Kidney epithelial cell (primary cell): ENCODE measurements around the gene CIDEC. TPM values are rescaled to one million over a fixed set of nuclear protein-coding genes. Genes with fewer than 3 reads are reported as not detected.
"Not testable (repeated sequence)": the region's sequence is repeated elsewhere in the genome, so short reads cannot be mapped to it uniquely, and the experiment has no call there.

Experiments
- DNase-seq: peaks from one replicate; pipeline ENCODE4 v3.0.0-alpha.2; 2010; ENCODE audit warnings: low read depth
- H3K27me3 ChIP-seq: 2 replicates; pipeline ENCODE4 v1.6.0; 2011; ENCODE audit warnings: low read length; ENCODE audit not compliant: control insufficient read depth, insufficient read depth
- H3K36me3 ChIP-seq: 2 replicates; pipeline ENCODE4 v1.5.1; 2011; ENCODE audit warnings: low read length; ENCODE audit not compliant: control insufficient read depth, insufficient read depth
- H3K4me3 ChIP-seq: 2 replicates; pipeline ENCODE4 v1.5.1; 2011; ENCODE audit warnings: low read depth, mild to moderate bottlenecking, control low read depth, low read length
- total RNA-seq: library from RNA; depleted of rRNA; stranded (reverse); fragments of >200 nt; gene quantifications from 2 replicates; pipeline ENCODE4 v1.2.3, GENCODE V29; 2015
- TF ChIP-seq, protein P1 (sequence below): IDR thresholded peaks from 2 replicates; pipeline ENCODE4 v1.5.1; 2011; ENCODE audit warnings: mild to moderate bottlenecking, moderate library complexity, low read length, control low read depth, inconsistent platforms; ENCODE audit not compliant: insufficient read depth, poor library complexity, severe bottlenecking

The CIDEC gene
- total RNA-seq, 1 donor from 2014 or later = not detected

DNA sequence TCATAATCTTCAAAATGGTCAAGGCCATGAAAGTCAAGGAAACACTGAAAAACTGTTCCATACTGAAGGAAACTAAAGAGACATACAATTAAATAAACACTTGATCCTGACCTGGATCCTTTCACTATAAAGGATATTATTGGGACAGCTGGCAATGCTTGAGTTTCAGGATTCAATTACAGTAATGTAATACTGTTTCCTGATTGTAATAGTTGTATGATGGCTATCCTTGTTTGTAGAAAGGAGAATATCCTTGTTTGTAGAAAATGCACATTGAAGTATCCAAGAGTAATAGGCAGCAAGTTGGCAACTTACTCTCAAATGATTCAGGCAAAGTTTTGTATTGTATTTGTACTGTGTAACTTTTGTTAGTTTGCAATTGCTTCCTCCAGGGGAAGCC lies 4.6 kb downstream of the CIDEC start:
- Histone ChIP-seq H3K4me3 (no peak overlapping the region), H3K36me3 (no peaks in the 10 kb centered on the region), H3K27me3 (no peaks in the 10 kb centered on the region)
- DNase-seq = no peak
- TF ChIP-seq, protein P1, sequence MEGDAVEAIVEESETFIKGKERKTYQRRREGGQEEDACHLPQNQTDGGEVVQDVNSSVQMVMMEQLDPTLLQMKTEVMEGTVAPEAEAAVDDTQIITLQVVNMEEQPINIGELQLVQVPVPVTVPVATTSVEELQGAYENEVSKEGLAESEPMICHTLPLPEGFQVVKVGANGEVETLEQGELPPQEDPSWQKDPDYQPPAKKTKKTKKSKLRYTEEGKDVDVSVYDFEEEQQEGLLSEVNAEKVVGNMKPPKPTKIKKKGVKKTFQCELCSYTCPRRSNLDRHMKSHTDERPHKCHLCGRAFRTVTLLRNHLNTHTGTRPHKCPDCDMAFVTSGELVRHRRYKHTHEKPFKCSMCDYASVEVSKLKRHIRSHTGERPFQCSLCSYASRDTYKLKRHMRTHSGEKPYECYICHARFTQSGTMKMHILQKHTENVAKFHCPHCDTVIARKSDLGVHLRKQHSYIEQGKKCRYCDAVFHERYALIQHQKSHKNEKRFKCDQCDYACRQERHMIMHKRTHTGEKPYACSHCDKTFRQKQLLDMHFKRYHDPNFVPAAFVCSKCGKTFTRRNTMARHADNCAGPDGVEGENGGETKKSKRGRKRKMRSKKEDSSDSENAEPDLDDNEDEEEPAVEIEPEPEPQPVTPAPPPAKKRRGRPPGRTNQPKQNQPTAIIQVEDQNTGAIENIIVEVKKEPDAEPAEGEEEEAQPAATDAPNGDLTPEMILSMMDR = no peak

DNA sequence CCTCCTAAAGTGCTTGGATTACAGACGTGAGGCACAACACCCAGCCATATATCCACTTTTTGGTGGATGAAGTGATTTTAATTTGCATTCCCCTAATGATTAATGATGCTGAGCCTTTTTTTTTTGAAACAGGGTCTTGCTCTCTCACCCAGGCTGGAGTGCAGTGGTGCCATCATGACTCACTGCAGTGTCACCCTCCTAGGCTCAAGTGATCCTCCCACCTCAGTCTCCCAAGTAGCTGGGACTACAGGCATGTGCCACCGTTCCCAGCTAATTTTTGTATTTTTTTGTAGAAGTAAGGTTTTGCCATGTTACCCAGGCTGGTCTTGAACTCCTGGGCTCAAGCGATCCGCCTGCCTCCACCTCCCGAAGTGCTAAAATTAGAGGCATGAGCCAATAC lies 8.0 kb downstream of the CIDEC start:
- H3K36me3 ChIP-seq, H3K27me3 ChIP-seq, DNase-seq, H3K4me3 ChIP-seq: not testable (repeated sequence)

DNA sequence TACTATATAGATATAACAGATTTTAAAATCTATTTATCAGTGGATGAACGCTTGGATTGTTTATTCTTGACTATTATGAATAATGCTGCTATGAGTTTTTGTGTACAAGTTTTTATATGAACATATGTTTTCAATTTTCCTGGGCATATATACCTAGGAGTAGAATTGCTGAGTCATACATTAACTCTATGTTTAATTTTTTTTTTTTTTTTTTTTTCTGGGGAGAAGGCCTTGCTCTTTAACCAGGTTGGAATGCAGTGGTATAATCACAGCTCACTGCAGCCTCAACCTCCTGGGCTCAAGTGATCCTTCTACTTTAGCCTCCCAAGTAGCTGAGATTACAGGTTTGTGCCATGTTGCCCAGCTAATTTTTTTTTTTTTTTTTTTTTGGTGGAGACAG lies 9.1 kb downstream of the CIDEC start:
- no peak for DNase-seq
- TF ChIP-seq, protein P1 = no peak

DNA sequence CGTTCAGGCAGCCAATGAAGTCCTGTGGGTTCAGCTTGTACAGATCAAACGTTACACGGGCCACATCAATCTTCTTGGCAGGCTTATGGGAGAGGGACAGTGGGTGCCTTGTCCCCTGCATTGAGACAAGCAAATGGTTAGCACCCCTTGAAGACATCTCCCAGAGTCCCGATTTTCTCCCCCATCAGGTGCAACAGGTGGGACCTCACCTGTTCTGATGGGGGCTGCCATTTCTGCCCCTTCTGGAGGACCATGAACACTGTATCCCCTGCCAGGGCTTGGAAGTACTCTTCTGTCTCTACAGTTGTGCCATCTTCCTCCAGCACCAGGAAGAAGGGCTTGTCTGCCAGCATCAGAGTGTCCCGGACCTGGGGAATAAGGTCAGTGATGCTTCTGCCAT lies 10.1 kb downstream of the CIDEC start:
- Histone ChIP-seq H3K4me3 (no peak overlapping the region), H3K36me3 (no peaks in the 10 kb centered on the region), H3K27me3 (no peaks in the 10 kb centered on the region)
- no peak for DNase-seq
- TF ChIP-seq, protein P1 = no peak

More for the DNA sequence above, 9.1 kb downstream of the CIDEC start:
- no peaks in the 10 kb centered on the region for H3K27me3 ChIP-seq
- no peaks in the 10 kb centered on the region for H3K36me3 ChIP-seq
- no peak overlapping the region for H3K4me3 ChIP-seq

DNA sequence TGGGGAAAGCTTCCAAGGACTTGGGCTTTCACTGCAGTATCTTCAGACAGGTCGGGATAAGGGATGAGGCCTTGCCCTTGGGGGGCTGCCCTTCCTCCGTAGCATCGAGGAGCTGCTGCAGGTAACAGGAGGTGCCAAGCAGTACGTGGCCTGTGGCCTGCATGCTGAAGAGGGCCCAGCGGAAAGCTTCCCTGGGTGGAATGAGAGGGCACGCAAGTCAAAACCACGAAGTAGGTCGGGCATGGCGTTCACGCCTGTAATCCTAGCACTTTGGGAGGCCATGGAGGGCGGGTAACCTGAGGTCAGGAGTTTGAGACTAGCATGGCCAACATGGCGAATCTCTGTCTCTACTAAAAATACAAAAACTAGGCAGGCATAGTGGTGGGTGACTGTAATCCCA lies 12.9 kb downstream of the CIDEC start:
- TF ChIP-seq, protein P1 = no peak
- H3K36me3 ChIP-seq = no peaks in the 10 kb centered on the region
- H3K4me3 ChIP-seq = no peak overlapping the region
- H3K27me3 ChIP-seq = no peaks in the 10 kb centered on the region
- no peak for DNase-seq

DNA sequence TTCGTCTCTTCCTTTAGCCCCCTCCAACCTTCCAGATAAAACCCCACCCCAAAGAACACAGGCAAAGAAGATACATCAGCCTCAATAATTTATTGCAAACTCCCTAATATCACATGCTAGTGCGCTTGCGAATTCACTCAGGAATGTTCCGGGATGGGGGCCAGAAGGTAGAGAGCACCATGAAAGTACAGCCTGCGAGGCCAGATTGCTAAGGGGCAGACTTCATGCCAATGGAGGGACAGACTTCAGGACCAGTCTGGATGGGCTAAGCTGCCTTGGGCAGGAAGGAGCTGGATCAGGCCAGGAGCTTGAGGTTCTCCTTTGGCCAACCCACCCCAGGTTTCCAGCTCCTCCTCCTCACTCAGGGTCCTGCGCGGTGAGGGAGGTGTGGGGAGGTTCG lies 13.4 kb downstream of the CIDEC start:
- no peak for DNase-seq
- Histone ChIP-seq H3K27me3 (no peaks in the 10 kb centered on the region), H3K4me3 (no peak overlapping the region), H3K36me3 (no peaks in the 10 kb centered on the region)
- TF ChIP-seq, protein P1 = no peak

DNA sequence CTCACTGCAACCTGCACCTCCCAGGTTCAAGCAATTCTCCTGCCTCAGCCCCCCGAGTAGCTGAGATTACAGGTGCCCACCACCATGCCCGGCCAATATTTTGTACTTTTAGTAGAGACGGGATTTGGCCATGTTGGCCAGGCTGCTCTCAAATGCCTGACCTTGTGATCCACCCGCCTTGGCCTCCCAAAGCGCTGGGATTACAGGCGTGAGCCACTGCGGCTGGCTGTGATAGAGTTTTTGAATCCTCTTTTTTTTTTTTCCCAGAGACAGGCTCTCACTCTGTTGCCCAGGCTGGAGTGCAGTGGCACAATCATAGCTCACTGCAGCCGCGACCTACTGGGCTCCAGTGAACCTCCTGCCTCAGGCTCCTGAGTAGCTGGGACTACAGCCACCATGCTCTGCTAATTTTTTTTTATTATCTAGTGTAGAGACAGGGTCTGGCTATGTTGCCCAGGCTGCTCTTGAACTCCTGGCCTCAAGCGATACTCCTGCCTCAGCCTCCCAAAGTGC lies 14.9 kb downstream of the CIDEC start:
- H3K27me3 ChIP-seq = not testable (repeated sequence)

More for the DNA sequence above, 14.9 kb downstream of the CIDEC start:
- not testable (repeated sequence) for H3K4me3 ChIP-seq, DNase-seq, H3K36me3 ChIP-seq
